Mesendoderm (in vitro differentiated cells): ENCODE data around the gene CHD6.

Experiments used
- DNase-seq: peaks from one replicate; pipeline ENCODE4 v3.0.0; 2013
- H2AK5ac ChIP-seq: 2 replicates; pipeline ENCODE4 v1.6.1; 2013; ENCODE audit warnings: low read length, inconsistent platforms
- H2BK120ac ChIP-seq: 2 replicates; pipeline ENCODE4 v1.6.1; 2013; ENCODE audit warnings: low read depth, mild to moderate bottlenecking, low read length, moderate library complexity, mixed read lengths
- H2BK15ac ChIP-seq: replicated peaks from 2 replicates; pipeline ENCODE4 v1.6.1; 2013; ENCODE audit warnings: low read depth, mild to moderate bottlenecking, moderate library complexity
- H2BK5ac ChIP-seq: 2 replicates; pipeline ENCODE4 v1.6.1; 2013; ENCODE audit warnings: low read length, inconsistent platforms
- H3K18ac ChIP-seq: 2 replicates; pipeline ENCODE4 v1.6.1; 2013; ENCODE audit warnings: mild to moderate bottlenecking, low read length, mixed read lengths
- H3K23ac ChIP-seq: one replicate; pipeline ENCODE4 v1.6.1; 2013; ENCODE audit warnings: low read length
- H3K27ac ChIP-seq: 2 replicates; pipeline ENCODE4 v1.5.1; 2013; ENCODE audit warnings: low read depth, mild to moderate bottlenecking, inconsistent platforms, low read length, moderate library complexity
- H3K27me3 ChIP-seq: 2 replicates; pipeline ENCODE4 v1.6.1; 2013; ENCODE audit warnings: low read length, control low read depth, mild to moderate bottlenecking, inconsistent platforms; ENCODE audit not compliant: insufficient read depth, poor library complexity
- H3K36me3 ChIP-seq: 2 replicates; pipeline ENCODE4 v1.6.1; 2013; ENCODE audit warnings: low read length, inconsistent platforms; ENCODE audit not compliant: control insufficient read depth, insufficient read depth
- H3K4ac ChIP-seq: one replicate; pipeline ENCODE4 v1.6.1; 2013; ENCODE audit warnings: low read depth, mild to moderate bottlenecking, low read length, moderate library complexity
- H3K4me1 ChIP-seq: 2 replicates; pipeline ENCODE4 v1.6.1; 2013; ENCODE audit warnings: low read depth, low read length, inconsistent platforms; ENCODE audit not compliant: control insufficient read depth
- H3K4me2 ChIP-seq: 2 replicates; pipeline ENCODE4 v1.6.1; 2013; ENCODE audit warnings: low read length
- H3K4me3 ChIP-seq: 2 replicates; pipeline ENCODE4 v1.5.1; 2013; ENCODE audit warnings: mild to moderate bottlenecking, low read length
- H3K56ac ChIP-seq: one replicate; pipeline ENCODE4 v1.6.1; 2013; ENCODE audit warnings: low read length
- H3K79me1 ChIP-seq: 2 replicates; pipeline ENCODE4 v1.6.1; 2013; ENCODE audit warnings: low read length, inconsistent platforms
- H3K79me2 ChIP-seq: 2 replicates; pipeline ENCODE4 v1.6.1; 2013; ENCODE audit warnings: mild to moderate bottlenecking, low read length; ENCODE audit not compliant: control insufficient read depth, insufficient read depth
- H3K9ac ChIP-seq: 2 replicates; pipeline ENCODE4 v1.6.1; 2013; ENCODE audit warnings: low read length, inconsistent platforms
- H4K5ac ChIP-seq: one replicate; pipeline ENCODE4 v1.6.1; 2013; ENCODE audit warnings: low read length
- H4K8ac ChIP-seq: one replicate; pipeline ENCODE4 v1.6.1; 2013; ENCODE audit warnings: low read depth, mild to moderate bottlenecking, control low read depth, low read length, moderate library complexity
- WGBS: extraction: QIAGEN DNeasy Blood & Tissue Kit; methylation state at CpG from one replicate; pipeline ENCODE4 v1.1.7; 2013; ENCODE audit warnings: low lambda C conversion rate, missing lambda C conversion rate; ENCODE audit not compliant: insufficient coverage; ENCODE audit errors: extremely low coverage; 5-methylcytosine and 5-hydroxymethylcytosine counted together

Gene CHD6

DNA sequence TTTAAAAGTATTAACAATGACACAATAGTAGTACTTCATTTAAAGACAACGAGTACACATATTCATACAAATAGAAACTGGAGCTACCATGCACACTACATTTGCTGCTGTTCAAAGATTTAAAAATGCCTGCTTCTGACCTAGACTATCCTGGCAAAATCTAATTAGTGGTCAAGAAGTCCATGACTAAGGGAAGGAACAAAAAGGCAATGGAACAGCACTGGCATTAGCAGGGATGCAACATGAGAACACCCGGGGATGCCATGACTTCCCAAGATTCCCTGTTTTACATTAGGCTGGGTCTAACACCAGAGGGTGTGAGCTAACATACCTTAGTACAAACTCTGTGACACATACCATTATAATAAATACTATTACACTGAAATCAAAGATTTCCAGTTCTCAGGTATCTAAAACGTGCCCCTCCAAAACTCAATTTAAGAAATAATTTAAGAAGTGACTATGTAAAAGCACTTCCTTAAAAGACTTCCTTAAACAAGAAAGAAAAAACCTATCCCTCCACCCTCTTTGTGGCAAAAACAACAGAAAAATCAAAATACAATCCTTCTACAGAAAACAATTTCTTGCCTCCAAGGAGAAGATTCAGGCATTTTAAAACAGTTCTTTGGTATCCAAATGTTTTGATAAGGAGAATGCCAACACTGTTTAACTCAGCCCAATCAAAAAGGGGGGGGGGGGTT, 25.5 kb downstream of the CHD6 start:
- no peak overlapping the region for H2AK5ac ChIP-seq
- no peak overlapping the region for H3K9ac ChIP-seq
- no peaks in the 10 kb centered on the region for H3K4me1 ChIP-seq
- no peaks in the 10 kb centered on the region for H3K27me3 ChIP-seq
- no peak overlapping the region for H3K4ac ChIP-seq
- no peaks in the 10 kb centered on the region for H3K36me3 ChIP-seq
- H3K23ac ChIP-seq = no peak overlapping the region
- H3K79me1 ChIP-seq = peaks cover 21% of the 10 kb centered on the region
- H2BK5ac ChIP-seq = no peak overlapping the region
- H2BK15ac ChIP-seq = no peak overlapping the region
- DNase-seq = no peak
- H3K4me2 ChIP-seq = no peak overlapping the region
- no peak overlapping the region for H3K56ac ChIP-seq
- no peak overlapping the region for H3K4me3 ChIP-seq
- WGBS = no CpG with 5 or more reads among the region's 3 CpGs
- H4K8ac ChIP-seq = no peak overlapping the region
- no peak overlapping the region for H2BK120ac ChIP-seq
- no peak overlapping the region for H3K18ac ChIP-seq
- H3K79me2 ChIP-seq = peaks cover 58% of the 10 kb centered on the region
- no peak overlapping the region for H3K27ac ChIP-seq
- H4K5ac ChIP-seq = no peak overlapping the region

DNA sequence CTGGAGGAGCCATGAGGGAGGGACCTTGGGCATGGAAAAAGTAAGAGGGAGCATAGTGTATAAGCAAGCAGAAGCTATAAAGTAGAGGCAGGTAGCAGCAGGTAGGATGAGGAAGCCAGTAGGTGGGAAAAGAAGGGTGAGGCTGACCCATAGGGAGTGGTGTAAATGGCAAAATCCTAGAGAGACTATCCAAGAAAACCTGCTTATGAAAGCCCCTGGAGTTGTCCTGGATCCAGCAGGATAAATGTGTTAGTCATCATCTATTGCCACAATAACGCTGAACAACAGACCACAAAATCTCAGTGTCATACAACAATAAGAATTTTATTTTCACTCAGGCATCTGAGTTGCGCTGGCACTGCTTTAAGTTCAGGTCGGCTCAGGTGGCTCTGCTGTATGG, 30.2 kb downstream of the CHD6 start:
- Histone ChIP-seq H2BK5ac (no peak overlapping the region), H2BK15ac (no peak overlapping the region), H3K4me2 (no peak overlapping the region), H3K79me1 (peaks cover 13% of the 10 kb centered on the region), H4K5ac (no peak overlapping the region), H3K27ac (no peak overlapping the region), H3K9ac (no peak overlapping the region), H3K18ac (no peak overlapping the region), H3K4me3 (no peak overlapping the region), H2BK120ac (no peak overlapping the region), H2AK5ac (no peak overlapping the region), H3K23ac (no peak overlapping the region), H3K27me3 (no peaks in the 10 kb centered on the region), H3K79me2 (peaks cover 36% of the 10 kb centered on the region), H4K8ac (no peak overlapping the region), H3K4me1 (no peaks in the 10 kb centered on the region), H3K56ac (no peak overlapping the region), H3K36me3 (no peaks in the 10 kb centered on the region), H3K4ac (no peak overlapping the region)
- DNase-seq = no peak
- no CpG with 5 or more reads among the region's 3 CpGs for WGBS

GRCh38 chr20:41587523-41587922, 30.7 kb downstream of the CHD6 start:
- peaks cover 37% of the 10 kb centered on the region for H3K79me2 ChIP-seq
- no peak overlapping the region for H3K4me3 ChIP-seq
- DNase-seq = no peak
- peaks cover 13% of the 10 kb centered on the region for H3K79me1 ChIP-seq
- H4K8ac ChIP-seq = no peak overlapping the region
- no peak overlapping the region for H3K23ac ChIP-seq
- no peak overlapping the region for H2BK15ac ChIP-seq
- no peaks in the 10 kb centered on the region for H3K27me3 ChIP-seq
- H3K36me3 ChIP-seq = no peaks in the 10 kb centered on the region
- H3K4me2 ChIP-seq = no peak overlapping the region
- WGBS = no CpG with 5 or more reads among the region's 2 CpGs
- no peak overlapping the region for H2BK120ac ChIP-seq
- no peak overlapping the region for H3K9ac ChIP-seq
- H3K27ac ChIP-seq = no peak overlapping the region
- H3K4ac ChIP-seq = no peak overlapping the region
- no peak overlapping the region for H3K56ac ChIP-seq
- H2BK5ac ChIP-seq = no peak overlapping the region
- no peak overlapping the region for H3K18ac ChIP-seq
- no peak overlapping the region for H2AK5ac ChIP-seq
- no peaks in the 10 kb centered on the region for H3K4me1 ChIP-seq
- no peak overlapping the region for H4K5ac ChIP-seq

GRCh38 chr20:41586772-41587171, 31.4 kb downstream of the CHD6 start:
- Histone ChIP-seq H4K5ac (no peak overlapping the region), H2BK5ac (no peak overlapping the region)

DNA sequence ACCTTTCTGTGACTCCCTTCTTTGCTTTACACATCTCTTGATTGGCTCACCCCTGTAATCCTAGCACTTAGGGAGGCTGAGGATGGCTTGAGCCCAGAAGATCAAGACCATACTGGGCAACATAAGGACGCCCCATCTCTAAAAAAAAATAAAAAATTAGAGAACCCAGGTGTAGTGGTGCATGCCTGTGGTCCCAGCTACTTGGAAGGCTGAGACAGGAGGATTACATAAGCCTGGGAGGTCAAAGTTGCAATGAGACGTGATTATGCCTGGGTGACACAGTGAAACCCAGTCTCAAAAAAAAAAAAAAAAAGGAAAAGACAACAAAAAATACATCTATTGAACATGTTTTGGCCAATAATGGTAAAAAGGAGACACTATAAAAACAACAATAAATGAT, 37.8 kb downstream of the CHD6 start:
- H3K4ac ChIP-seq = no peak overlapping the region
- H3K4me1 ChIP-seq = no peaks in the 10 kb centered on the region
- WGBS = no CpG with 5 or more reads among the region's 2 CpGs
- no peak overlapping the region for H2BK120ac ChIP-seq
- no peaks in the 10 kb centered on the region for H3K27me3 ChIP-seq
- H3K27ac ChIP-seq = no peak overlapping the region
- H3K23ac ChIP-seq = no peak overlapping the region
- H4K8ac ChIP-seq = no peak overlapping the region
- H4K5ac ChIP-seq = no peak overlapping the region
- no peaks in the 10 kb centered on the region for H3K36me3 ChIP-seq
- H3K56ac ChIP-seq = no peak overlapping the region
- H3K9ac ChIP-seq = no peak overlapping the region
- peaks cover 8% of the 10 kb centered on the region for H3K79me1 ChIP-seq
- H3K79me2 ChIP-seq = peaks cover 43% of the 10 kb centered on the region
- H3K18ac ChIP-seq = no peak overlapping the region
- DNase-seq = no peak
- H2BK15ac ChIP-seq = no peak overlapping the region
- H2BK5ac ChIP-seq = no peak overlapping the region
- no peak overlapping the region for H3K4me2 ChIP-seq
- no peak overlapping the region for H3K4me3 ChIP-seq
- H2AK5ac ChIP-seq = no peak overlapping the region

More at GRCh38 chr20:41586772-41587171, 31.4 kb downstream of the CHD6 start:
- H3K4me2 ChIP-seq = no peak overlapping the region
- no peak overlapping the region for H3K27ac ChIP-seq
- no peak overlapping the region for H2BK120ac ChIP-seq
- H3K9ac ChIP-seq = no peak overlapping the region
- peaks cover 36% of the 10 kb centered on the region for H3K79me2 ChIP-seq
- H3K27me3 ChIP-seq = no peaks in the 10 kb centered on the region
- no peak overlapping the region for H4K8ac ChIP-seq
- no peaks in the 10 kb centered on the region for H3K4me1 ChIP-seq
- no peak overlapping the region for H2AK5ac ChIP-seq
- H2BK15ac ChIP-seq = no peak overlapping the region
- no peak overlapping the region for H3K56ac ChIP-seq
- H3K36me3 ChIP-seq = no peaks in the 10 kb centered on the region
- no peak overlapping the region for H3K23ac ChIP-seq
- no peak overlapping the region for H3K4ac ChIP-seq
- no peak overlapping the region for H3K18ac ChIP-seq
- WGBS = no CpG with 5 or more reads among the region's 1 CpG
- peaks cover 12% of the 10 kb centered on the region for H3K79me1 ChIP-seq
- no peak for DNase-seq
- no peak overlapping the region for H3K4me3 ChIP-seq
